Measurements from ENCODE around the gene ZCCHC24. TPM values are rescaled to one million over a fixed set of nuclear protein-coding genes. Genes with fewer than 3 reads are reported as not detected.

Gene ZCCHC24
- total and polyA plus RNA-seq, 2 of the 8 experiments (the other 6 are each of a cell fraction or from before 2014, with no cell fraction given): 3.9 to 6.9 TPM

DNA sequence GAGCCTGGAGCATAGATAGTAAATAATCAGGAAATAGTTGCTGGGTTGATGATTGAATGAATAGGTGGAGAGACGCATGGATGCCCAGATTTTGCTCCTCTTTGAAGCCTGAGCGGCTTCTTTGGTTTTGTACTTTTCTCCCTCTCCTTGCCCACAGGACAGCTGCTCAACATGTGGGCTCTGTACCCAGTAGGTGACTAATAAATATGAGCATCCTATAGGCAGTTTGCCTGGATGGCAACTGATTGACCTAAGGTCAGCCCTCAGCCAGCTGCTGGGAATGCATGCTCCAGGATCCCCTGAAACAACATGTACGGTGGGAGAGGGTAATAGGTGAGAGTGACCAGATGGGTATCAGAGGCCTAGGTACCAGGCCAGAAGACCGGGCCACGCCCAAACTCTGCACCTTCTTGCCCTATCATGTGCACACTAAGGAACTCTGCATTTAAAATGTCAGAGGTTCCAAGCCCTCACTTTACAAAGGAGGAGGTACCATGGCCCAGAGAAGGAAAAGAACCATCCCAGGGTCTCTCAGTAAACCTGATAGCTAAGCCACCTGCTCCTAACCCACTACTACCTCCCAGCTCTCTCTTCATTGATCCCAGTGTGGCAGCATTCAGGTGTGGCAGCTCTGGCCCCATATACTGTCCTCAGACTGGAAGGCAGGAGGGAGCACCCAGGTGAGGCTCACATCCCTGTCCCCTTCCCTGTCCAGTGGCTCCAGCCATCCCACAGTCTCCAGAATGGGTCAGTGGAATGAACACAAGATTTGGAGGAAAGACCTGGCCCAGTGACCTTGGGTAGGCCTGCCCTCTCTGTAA is 2.7 kb upstream of the ZCCHC24 start:
- DNase-seq (ENCODE audit: low read depth in 1 of 2, low spot score in 2 of 2): no peak
- POLR2A ChIA-PET (ENCODE audit: partially characterized antibody): interaction anchor here (0.8 to 1.3 kb wide), 2 partner anchors 9 to 35 kb away, joined by 3 read pairs; no protein-coding TSS in a partner anchor
- H3K9me3 ChIP-seq (ENCODE audit: insufficient read depth in 2 of 2, low read depth in 1 of 2, low read length in 1 of 2): no peaks in the 10 kb centered on the region
- H3K27ac ChIP-seq (ENCODE audit: low read depth, low read length): no peak overlapping the region
- H4K91ac ChIP-seq (replicated peaks; ENCODE audit: insufficient read length, low read length): no peak overlapping the region
- peaks cover 0 to 2% of the 10 kb centered on the region in 2 experiments for H4K20me1 ChIP-seq (replicated peaks in 1 of 2; ENCODE audit: control insufficient read depth in 1 of 2, insufficient read depth in 2 of 2, low read length in 2 of 2)
- H3K9ac ChIP-seq (replicated peaks in 1 of 4; ENCODE audit: extremely low read depth in 1 of 4, low read depth in 3 of 4, low read length in 3 of 4): no peak overlapping the region
- CTCF ChIA-PET (ENCODE audit: partially characterized antibody): interaction anchor here (0.6 to 3.3 kb wide), 12 partner anchors 10 to 703 kb away, joined by 3 to 14 read pairs (median 3); no protein-coding TSS in a partner anchor
- peaks cover 6 to 21% (median 10%) of the 10 kb centered on the region in 4 experiments; a peak in 5 of 7 replicates for H3K4me1 ChIP-seq (replicated peaks in 1 of 4; ENCODE audit: control insufficient read depth in 3 of 4, insufficient read depth in 4 of 4, low read length in 3 of 4)
- peaks cover 20% of the 10 kb centered on the region for H3K23me2 ChIP-seq (ENCODE audit: low read depth, low read length)
- no peak overlapping the region for H2BK5ac ChIP-seq (ENCODE audit: low read depth, low read length)
- H3K4me2 ChIP-seq (ENCODE audit: insufficient read depth in 1 of 2, low read depth in 2 of 2, low read length in 2 of 2): no peak overlapping the region
- no peak overlapping the region for H2BK120ac ChIP-seq (replicated peaks; ENCODE audit: low read depth, low read length)
- no peak overlapping the region for H3K56ac ChIP-seq (replicated peaks; ENCODE audit: insufficient read length, low read depth, low read length)
- 83% methylated on average over 5 of the region's 5 CpGs; no CpG with 5 or more reads in 1 of the 2 experiments for WGBS, 2 experiments (ENCODE audit: extremely low coverage in 1 of 2, insufficient coverage in 1 of 2, insufficient read length in 1 of 2, insufficient replicate concordance in 2 of 2, low coverage in 1 of 2, low lambda C conversion rate in 2 of 2, missing lambda C conversion rate in 1 of 2)
- TF ChIP-seq SRF (IDR thresholded peaks at IDR 0.05; ENCODE audit: low read depth, low read length): no peak
- TF ChIP-seq FOSL1 (IDR thresholded peaks at IDR 0.05; ENCODE audit: insufficient read depth, low read depth, low read length): no peak
- no peak for FAIRE-seq
- H2BK15ac ChIP-seq (ENCODE audit: low read length): no peak overlapping the region
- H2AFZ ChIP-seq (ENCODE audit: low read length): no peak overlapping the region
- H3K79me1 ChIP-seq (ENCODE audit: low read depth, low read length): no peaks in the 10 kb centered on the region
- H3K27me3 ChIP-seq (replicated peaks in 1 of 4; ENCODE audit: control insufficient read depth in 3 of 4, extremely low read depth in 1 of 4, insufficient read depth in 3 of 4, low read length in 3 of 4): peaks cover 0 to 40% (median 29%) of the 10 kb centered on the region in 4 experiments; a peak in 6 of 7 replicates
- H3K4ac ChIP-seq (replicated peaks; ENCODE audit: insufficient read length, low read depth, low read length): no peak overlapping the region
- H3K14ac ChIP-seq (ENCODE audit: insufficient read length): no peak overlapping the region
- no peak overlapping the region for H2BK12ac ChIP-seq (ENCODE audit: low read depth, low read length)
- H4K8ac ChIP-seq (ENCODE audit: extremely low read depth, insufficient read depth, low read length): no peak overlapping the region
- no peak overlapping the region for H3K18ac ChIP-seq (ENCODE audit: extremely low read depth, low read length)
- no peak overlapping the region for H2BK20ac ChIP-seq (ENCODE audit: low read length)
- no peak overlapping the region for H3K23ac ChIP-seq (ENCODE audit: insufficient read length)
- H4K5ac ChIP-seq (ENCODE audit: insufficient read length, low read depth, low read length): no peak overlapping the region
- H2AK5ac ChIP-seq (ENCODE audit: low read depth, low read length): no peak overlapping the region
- H3K36me3 ChIP-seq (ENCODE audit: control insufficient read depth in 2 of 4, insufficient read depth in 4 of 4, low read length in 3 of 4): no peaks in the 10 kb centered on the region
- no peaks in the 10 kb centered on the region for H3K79me2 ChIP-seq (ENCODE audit: control insufficient read depth in 1 of 2, insufficient read depth in 2 of 2, low read length in 2 of 2)
- H3K4me3 ChIP-seq (ENCODE audit: extremely low read depth in 1 of 4, insufficient read depth in 2 of 4, low read depth in 3 of 4, low read length in 4 of 4): no peak overlapping the region
